ENCODE measurements around the gene FREM2. TPM values are rescaled to one million over a fixed set of nuclear protein-coding genes. Genes with fewer than 3 reads are reported as not detected.

FREM2 gene
- total and polyA plus RNA-seq, 2 experiments from 2014 or later, result 2.4 to 29.8 TPM

GRCh38 chr13:38819596-38819995 is 132.7 kb downstream of the FREM2 start (continued):
- TF ChIP-seq ZNF114 (CRISPR knock-in tag; IDR thresholded peaks at IDR 0.05) (no peak), EZH2phosphoT487 (IDR thresholded peaks at IDR 0.05; ENCODE audit: unreplicated experiment) (no peak), POLR2AphosphoS5 (IDR thresholded peaks at IDR 0.05; ENCODE audit: low read depth) (no peak), ZNF331 (CRISPR knock-in tag; IDR thresholded peaks at IDR 0.05; ENCODE audit: low read depth) (no peak), CREB1 (CRISPR knock-in tag; IDR thresholded peaks at IDR 0.05; ENCODE audit: low read depth) (no peak)

DNA sequence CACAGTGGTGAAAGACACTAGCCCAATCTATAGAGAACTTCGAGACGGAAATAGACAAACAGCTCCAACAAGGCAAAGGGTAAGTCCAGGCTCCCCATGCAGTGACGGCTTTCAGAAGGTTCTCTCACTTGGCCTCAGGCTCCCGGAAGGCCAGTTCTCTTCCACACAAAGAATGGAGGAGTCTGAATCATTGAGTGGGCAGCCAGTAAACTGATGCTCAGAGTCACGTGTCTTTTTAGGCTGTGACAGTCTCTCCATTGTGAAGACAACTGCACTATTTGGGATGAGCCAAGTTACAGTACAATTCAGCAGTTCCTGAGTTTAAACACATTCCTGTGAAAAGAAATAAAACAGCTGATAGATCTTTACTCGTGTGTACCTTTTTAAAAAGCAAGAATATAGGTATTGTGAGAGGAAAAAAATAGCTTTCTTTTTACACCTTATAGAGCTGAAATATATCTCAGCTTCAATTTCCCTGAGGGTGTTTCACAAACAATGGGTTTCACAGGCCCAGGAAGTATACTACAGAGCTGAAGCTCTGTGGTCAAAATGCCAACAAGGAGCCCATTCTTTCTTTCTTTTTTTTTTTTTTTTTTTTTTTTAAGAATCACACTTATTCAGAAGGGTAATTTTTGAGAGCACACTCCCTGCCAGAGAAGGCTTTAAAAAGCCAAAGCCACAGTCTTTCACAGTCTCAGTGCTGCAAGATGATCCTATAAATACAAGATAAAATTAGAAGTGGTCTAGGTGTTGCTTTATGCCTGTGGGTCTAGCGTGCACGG is 135.1 kb downstream of the FREM2 start:
- H3K27ac ChIP-seq (ENCODE audit: low read depth), result no peak overlapping the region
- no peaks in the 10 kb centered on the region for H4K20me1 ChIP-seq (replicated peaks; ENCODE audit: insufficient read depth)
- H3K27ac Mint-ChIP-seq, result peak overlapping the region; percentile 17; the same call in 1 of the 2 replicates
- peaks cover 17% of the 10 kb centered on the region for H3K4me1 Mint-ChIP-seq
- H3K79me2 ChIP-seq (replicated peaks; ENCODE audit: insufficient read depth), result no peaks in the 10 kb centered on the region
- no peak overlapping the region for H3K4me3 Mint-ChIP-seq
- H3K4me1 ChIP-seq (ENCODE audit: insufficient read depth), result no peaks in the 10 kb centered on the region
- no peaks in the 10 kb centered on the region for H3K9me2 ChIP-seq (ENCODE audit: insufficient read depth)
- H2AFZ ChIP-seq, result no peak overlapping the region
- H3K27me3 ChIP-seq (ENCODE audit: insufficient read depth), result no peaks in the 10 kb centered on the region
- TF ChIP-seq, protein P1, sequence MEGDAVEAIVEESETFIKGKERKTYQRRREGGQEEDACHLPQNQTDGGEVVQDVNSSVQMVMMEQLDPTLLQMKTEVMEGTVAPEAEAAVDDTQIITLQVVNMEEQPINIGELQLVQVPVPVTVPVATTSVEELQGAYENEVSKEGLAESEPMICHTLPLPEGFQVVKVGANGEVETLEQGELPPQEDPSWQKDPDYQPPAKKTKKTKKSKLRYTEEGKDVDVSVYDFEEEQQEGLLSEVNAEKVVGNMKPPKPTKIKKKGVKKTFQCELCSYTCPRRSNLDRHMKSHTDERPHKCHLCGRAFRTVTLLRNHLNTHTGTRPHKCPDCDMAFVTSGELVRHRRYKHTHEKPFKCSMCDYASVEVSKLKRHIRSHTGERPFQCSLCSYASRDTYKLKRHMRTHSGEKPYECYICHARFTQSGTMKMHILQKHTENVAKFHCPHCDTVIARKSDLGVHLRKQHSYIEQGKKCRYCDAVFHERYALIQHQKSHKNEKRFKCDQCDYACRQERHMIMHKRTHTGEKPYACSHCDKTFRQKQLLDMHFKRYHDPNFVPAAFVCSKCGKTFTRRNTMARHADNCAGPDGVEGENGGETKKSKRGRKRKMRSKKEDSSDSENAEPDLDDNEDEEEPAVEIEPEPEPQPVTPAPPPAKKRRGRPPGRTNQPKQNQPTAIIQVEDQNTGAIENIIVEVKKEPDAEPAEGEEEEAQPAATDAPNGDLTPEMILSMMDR (conservative IDR thresholded peaks at IDR 0.05; ENCODE audit: low read depth in 2 of 2), result no peak
- TF ChIP-seq JUNB (IDR thresholded peaks at IDR 0.05; ENCODE audit: unreplicated experiment), result no peak
- no peak for TF ChIP-seq POLR2AphosphoS5 (IDR thresholded peaks at IDR 0.05; ENCODE audit: low read depth)
- TF ChIP-seq STAT1 (IDR thresholded peaks at IDR 0.05; ENCODE audit: unreplicated experiment), result no peak
- no peak for TF ChIP-seq EZH2phosphoT487 (IDR thresholded peaks at IDR 0.05; ENCODE audit: unreplicated experiment)
- no peak for TF ChIP-seq EZH2 (IDR thresholded peaks at IDR 0.05; ENCODE audit: low read depth, unreplicated experiment)
- TF ChIP-seq, protein P2, sequence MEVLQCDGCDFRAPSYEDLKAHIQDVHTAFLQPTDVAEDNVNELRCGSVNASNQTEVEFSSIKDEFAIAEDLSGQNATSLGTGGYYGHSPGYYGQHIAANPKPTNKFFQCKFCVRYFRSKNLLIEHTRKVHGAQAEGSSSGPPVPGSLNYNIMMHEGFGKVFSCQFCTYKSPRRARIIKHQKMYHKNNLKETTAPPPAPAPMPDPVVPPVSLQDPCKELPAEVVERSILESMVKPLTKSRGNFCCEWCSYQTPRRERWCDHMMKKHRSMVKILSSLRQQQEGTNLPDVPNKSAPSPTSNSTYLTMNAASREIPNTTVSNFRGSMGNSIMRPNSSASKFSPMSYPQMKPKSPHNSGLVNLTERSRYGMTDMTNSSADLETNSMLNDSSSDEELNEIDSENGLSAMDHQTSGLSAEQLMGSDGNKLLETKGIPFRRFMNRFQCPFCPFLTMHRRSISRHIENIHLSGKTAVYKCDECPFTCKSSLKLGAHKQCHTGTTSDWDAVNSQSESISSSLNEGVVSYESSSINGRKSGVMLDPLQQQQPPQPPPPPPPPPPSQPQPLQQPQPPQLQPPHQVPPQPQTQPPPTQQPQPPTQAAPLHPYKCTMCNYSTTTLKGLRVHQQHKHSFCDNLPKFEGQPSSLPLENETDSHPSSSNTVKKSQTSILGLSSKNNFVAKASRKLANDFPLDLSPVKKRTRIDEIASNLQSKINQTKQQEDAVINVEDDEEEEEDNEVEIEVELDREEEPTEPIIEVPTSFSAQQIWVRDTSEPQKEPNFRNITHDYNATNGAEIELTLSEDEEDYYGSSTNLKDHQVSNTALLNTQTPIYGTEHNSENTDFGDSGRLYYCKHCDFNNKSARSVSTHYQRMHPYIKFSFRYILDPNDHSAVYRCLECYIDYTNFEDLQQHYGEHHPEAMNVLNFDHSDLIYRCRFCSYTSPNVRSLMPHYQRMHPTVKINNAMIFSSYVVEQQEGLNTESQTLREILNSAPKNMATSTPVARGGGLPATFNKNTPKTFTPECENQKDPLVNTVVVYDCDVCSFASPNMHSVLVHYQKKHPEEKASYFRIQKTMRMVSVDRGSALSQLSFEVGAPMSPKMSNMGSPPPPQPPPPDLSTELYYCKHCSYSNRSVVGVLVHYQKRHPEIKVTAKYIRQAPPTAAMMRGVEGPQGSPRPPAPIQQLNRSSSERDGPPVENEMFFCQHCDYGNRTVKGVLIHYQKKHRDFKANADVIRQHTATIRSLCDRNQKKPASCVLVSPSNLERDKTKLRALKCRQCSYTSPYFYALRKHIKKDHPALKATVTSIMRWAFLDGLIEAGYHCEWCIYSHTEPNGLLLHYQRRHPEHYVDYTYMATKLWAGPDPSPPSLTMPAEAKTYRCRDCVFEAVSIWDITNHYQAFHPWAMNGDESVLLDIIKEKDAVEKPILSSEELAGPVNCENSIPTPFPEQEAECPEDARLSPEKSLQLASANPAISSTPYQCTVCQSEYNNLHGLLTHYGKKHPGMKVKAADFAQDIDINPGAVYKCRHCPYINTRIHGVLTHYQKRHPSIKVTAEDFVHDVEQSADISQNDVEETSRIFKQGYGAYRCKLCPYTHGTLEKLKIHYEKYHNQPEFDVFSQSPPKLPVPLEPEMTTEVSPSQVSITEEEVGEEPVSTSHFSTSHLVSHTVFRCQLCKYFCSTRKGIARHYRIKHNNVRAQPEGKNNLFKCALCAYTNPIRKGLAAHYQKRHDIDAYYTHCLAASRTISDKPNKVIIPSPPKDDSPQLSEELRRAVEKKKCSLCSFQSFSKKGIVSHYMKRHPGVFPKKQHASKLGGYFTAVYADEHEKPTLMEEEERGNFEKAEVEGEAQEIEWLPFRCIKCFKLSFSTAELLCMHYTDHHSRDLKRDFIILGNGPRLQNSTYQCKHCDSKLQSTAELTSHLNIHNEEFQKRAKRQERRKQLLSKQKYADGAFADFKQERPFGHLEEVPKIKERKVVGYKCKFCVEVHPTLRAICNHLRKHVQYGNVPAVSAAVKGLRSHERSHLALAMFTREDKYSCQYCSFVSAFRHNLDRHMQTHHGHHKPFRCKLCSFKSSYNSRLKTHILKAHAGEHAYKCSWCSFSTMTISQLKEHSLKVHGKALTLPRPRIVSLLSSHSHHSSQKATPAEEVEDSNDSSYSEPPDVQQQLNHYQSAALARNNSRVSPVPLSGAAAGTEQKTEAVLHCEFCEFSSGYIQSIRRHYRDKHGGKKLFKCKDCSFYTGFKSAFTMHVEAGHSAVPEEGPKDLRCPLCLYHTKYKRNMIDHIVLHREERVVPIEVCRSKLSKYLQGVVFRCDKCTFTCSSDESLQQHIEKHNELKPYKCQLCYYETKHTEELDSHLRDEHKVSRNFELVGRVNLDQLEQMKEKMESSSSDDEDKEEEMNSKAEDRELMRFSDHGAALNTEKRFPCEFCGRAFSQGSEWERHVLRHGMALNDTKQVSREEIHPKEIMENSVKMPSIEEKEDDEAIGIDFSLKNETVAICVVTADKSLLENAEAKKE (CRISPR knock-in tag; IDR thresholded peaks at IDR 0.05), result no peak
- TF ChIP-seq CREB1 (CRISPR knock-in tag; IDR thresholded peaks at IDR 0.05; ENCODE audit: low read depth), result no peak
- no peak for TF ChIP-seq ZNF114 (CRISPR knock-in tag; IDR thresholded peaks at IDR 0.05)
- no peak for TF ChIP-seq ZNF331 (CRISPR knock-in tag; IDR thresholded peaks at IDR 0.05; ENCODE audit: low read depth)
- no peak for TF ChIP-seq ETS1 (IDR thresholded peaks at IDR 0.05)
- no peaks in the 10 kb centered on the region for H3K9me3 Mint-ChIP-seq
- no peaks in the 10 kb centered on the region for H3K36me3 ChIP-seq (ENCODE audit: insufficient read depth)
- H3K27me3 Mint-ChIP-seq (ENCODE audit: insufficient read depth, low read depth, poor library complexity), result no peaks in the 10 kb centered on the region
- H3K4me3 ChIP-seq, result no peak overlapping the region
- no peak for DNase-seq (ENCODE audit: low spot score)
- no peaks in the 10 kb centered on the region for H3F3A ChIP-seq (replicated peaks; ENCODE audit: low read depth)
- H3K36me3 Mint-ChIP-seq (ENCODE audit: low read depth), result no peaks in the 10 kb centered on the region; the same call in 2 of the 3 replicates
- no peak for ATAC-seq
- H3K4me2 ChIP-seq, result no peak overlapping the region

All from GM23338 (cell line).